CD4-positive, alpha-beta T cell treated with Interleukin-4 for 4 hours (primary cell): ENCODE results near the gene KIAA1755.

Experiments used
- DNase-seq: peaks from one replicate; pipeline ENCODE4 v3.0.0-alpha.2; 2020

Gene KIAA1755

GRCh38 chr20:38217791-38218565 is 42.6 kb downstream of the KIAA1755 start:
- DNase-seq = no peak

DNA sequence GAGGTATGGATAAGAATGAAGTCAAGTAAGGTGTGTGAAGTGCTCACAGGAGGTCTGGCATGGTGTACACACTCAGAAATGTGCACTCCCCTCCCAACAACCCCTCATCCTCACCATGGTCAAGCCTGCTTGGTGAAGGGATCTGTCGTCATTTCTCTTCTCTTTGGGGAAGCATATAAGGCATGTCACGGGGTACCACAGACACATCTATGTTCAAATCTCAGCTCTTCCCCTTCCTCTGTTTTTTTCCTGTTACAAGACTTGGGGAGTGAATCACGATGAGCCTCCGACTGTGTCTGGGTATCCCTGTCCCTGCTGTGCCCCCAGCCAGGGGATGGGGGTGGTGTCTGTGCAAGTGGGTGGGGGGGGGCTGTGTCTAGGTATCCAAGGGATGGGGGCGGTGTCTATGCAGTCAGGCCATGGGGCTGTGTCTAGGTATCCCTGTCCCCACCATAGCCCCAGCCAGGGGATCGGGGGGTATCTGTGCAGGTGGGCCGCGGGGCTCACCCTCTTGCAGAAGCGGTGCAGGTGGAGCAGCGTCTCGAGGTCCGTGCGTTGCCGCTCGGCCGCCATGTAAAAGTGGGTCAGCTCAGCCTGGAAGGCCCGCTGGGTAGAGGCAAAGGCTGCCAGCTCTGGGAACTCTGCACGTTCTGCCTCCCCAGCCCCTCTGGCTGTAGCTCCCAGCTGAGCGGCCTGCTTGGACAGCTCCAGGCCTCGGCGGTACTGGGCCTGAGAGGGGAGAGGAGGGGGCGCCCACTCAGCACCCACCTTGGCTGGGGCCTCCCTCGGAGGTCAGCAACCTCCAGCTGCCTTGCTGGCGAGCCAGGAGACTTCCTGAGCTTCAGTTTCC is 43.6 kb downstream of the KIAA1755 start:
- DNase-seq = no peak

- DNase-seq = no peak
These were observed 44.3 kb downstream of the KIAA1755 start for GRCh38 chr20:38216201-38216600.

DNA sequence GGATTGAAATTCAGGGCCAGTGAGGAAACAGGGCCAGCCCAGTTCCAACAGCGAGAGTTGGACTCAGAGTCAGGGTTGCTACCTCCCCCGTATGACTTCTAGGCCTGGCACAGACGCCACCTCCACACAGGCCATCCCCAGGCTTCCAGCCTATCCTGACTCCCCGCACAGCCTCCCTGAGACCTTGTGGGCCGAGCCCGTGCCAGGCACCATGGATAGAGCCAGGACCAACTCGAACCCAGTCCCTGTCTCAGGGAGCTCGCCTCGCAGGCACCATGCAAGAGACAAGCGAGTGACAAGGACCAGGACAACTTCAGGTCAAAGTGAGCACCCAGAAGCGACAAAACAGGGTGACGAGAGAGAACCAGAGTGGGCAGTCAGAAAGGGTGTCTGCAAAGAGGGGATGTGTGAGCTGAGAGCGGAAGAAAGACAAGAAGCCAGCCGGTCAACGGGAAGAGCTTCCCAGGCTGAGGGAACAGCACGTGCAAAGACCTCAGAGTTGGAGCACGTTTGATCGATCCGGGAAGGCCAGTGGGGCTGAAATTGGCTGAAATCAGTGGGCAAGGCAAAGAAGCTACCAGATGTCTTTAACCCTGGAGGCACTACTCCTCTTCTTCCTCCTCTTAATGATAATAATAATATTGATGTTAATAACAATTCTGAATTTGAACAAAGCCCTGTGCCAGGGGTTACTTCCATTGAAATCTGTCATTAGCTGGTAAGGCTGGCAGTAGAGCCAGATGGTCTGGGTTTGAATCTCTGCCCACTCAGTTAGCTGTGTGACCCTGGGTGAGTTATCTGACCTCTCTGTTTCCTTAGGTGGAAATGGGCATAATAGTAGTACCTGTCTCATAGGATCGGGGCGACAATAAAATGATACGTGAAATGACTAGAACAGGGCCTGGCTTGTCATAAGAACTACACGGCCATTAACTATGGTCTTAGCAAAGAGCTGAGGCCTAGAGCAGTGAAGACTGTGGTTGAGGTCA is 45.0 kb downstream of the KIAA1755 start:
- DNase-seq = no peak

DNA sequence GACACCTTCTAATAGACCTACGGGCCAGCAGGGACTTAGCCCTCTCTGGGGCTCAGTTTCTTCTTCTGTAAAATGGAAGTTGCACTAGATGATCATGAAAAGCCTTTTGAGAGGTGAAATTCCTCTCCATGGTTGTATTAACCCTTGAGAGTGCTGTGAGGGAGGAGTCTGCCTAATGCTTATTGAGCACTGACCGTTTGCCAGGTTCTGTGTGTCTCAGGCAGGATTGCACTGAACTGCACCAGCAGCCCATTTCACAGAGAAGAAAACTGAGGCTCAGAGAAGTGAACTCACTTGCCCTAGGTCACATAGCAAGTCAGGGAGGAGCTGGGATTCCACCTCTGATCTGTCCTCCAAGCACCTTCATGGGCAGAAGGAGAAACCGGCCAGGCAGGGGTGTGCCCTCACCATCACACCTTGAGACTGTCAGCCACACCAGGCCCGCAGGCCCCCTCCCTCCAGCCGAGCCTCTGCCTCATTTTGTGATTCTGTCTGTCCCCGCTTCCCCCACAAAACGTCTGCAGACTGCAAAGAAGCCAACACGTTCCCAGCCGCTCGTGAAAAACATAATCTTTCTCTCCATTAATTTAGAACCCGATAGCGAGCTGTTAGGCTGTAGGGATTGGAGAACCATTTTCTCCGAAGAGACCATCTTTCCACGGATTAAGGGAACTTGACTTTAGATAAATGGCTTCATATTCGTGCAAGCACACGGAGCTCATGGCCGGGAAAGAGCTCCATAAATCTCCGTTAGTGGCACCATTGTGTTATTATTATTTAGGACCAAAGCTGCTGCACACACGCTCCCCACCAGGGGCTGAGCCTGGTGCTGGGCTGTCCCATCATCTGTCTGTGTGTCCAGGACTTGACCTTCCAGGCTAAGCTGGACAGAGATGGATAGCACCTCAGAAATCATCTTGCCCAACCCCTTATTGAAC is 46.0 kb downstream of the KIAA1755 start:
- no peak for DNase-seq

GRCh38 chr20:38213607-38213940 is 47.0 kb downstream of the KIAA1755 start:
- DNase-seq = no peak

GRCh38 chr20:38212806-38213606 is 47.5 kb downstream of the KIAA1755 start:
- no peak for DNase-seq

DNA sequence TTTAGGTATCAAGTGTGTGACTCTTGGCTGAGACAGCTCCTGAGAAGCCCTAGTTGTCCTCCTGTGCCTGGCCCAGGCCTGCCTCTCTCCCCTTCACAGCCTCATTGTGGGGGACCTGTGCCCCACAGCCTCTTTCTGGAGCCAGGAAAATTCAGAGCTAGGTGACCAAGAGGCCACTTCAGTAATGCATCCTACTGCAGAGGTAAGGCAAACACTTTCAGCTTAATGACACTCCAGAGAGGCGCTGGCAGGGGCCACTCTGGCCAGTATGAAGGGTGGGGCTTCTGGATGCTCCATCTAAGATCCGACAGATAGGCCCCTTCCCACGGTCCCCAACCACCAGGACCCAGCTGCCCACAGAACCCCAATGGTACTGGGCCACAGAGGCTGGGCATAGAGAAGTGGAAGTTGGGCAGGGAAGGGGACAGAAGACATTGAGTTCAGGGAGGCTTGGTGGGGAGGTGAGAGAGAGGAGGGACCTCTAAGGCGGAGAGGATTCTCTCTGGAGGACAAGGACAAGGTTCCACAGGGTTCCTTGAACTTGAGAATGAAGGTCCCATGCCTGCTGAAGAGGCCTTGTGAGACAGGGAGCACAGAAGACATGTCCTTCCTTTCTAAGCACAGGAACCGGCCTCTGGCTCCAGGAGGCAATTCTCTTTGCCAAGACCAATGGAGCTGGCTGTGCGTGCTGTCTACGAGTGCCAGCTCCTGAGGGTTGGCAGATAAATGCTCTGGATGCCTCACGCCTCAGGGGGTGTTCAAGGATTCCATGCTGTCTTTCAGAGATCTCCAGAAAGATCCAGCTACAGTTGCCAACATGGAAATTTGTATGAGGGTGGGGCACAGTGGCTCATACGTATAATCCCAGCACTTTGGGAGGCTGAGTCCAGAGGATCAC is 49.1 kb downstream of the KIAA1755 start:
- DNase-seq = no peak

DNA sequence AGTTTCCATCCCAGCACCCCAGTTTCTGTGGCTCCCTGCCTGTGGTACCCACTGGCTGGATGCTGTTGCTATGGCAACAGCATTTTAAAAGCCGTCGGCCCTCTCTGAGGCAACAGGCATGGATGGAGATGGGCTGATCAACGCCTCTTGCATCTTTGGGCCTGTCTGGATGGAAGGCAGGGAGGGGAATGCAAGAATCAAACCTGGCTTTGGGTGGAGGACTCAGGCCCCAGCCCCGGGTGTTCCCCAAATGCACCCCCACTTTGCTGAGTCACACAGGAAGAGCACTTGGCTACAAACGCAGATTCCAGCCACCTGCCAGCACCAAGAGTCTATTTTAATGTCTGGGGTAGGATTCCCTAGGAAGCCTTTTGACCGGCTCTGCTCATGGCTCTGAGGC is 49.8 kb downstream of the KIAA1755 start:
- no peak for DNase-seq

- DNase-seq = no peak
These were observed 50.7 kb downstream of the KIAA1755 start for GRCh38 chr20:38209736-38210405.

- no peak for DNase-seq
These were observed 51.4 kb downstream of the KIAA1755 start for GRCh38 chr20:38209054-38209675.

GRCh38 chr20:38208523-38208922 is 52.0 kb downstream of the KIAA1755 start:
- no peak for DNase-seq

DNA sequence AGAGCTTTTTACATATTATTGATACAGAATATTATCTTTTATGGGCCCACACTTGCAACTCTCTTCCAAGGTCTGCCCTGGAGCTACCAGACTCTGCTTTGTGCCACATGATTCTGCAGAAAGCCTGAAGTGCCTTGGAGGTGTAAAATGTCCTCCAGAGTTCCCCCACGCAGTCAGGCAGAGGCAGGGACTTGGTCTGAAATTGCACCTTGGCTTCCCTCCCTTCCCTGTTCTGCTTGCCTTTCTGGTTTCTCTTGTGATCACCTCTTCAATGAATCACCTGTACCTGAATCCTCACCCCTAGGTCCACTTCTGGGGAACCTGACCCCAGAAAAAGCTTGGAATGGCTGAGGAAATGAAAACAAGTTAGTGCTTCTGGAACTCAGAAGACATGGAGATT is 52.4 kb downstream of the KIAA1755 start:
- no peak for DNase-seq

- DNase-seq = no peak
These were observed 52.9 kb downstream of the KIAA1755 start for GRCh38 chr20:38207621-38208020.

- no peak for DNase-seq
These were observed 55.5 kb downstream of the KIAA1755 start for GRCh38 chr20:38205001-38205400.

DNA sequence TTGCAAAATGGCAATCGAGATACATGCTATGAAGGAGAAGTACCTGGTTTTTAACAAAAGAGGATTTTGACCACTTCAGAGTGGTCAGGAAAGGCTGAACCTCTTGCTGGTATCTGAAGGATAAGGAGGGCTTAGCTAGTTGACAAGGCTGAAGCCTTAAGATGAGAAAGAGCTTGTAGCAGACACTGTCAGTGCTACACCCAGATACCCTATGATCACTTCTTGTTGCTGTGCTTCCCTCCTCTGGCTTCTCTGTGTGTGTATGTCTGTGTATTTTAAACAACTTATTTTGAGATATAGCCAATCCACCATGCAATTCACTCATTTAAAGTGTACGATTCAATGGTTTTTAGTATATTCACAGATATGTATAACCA is 56.6 kb downstream of the KIAA1755 start:
- DNase-seq = no peak

GRCh38 chr20:38203337-38203980 is 57.1 kb downstream of the KIAA1755 start:
- no peak for DNase-seq

GRCh38 chr20:38202982-38203293 is 57.6 kb downstream of the KIAA1755 start:
- DNase-seq = no peak
